ENCODE measurements around the gene PLIN3. TPM values are rescaled to one million over a fixed set of nuclear protein-coding genes. Genes with fewer than 3 reads are reported as not detected.

The PLIN3 gene
- total RNA-seq, 1 experiment from 2014 or later, result 157 TPM

- peaks cover 3% of the 10 kb centered on the region; the same call in 1 of the 2 replicates for H3K36me3 ChIP-seq (ENCODE audit: control insufficient read depth, insufficient read depth, low read length)
- peak within 1 kb of the TSS; percentile 92 for H3K27ac ChIP-seq (ENCODE audit: low read length)
- BruUV-seq (replicated peaks), result no TSS peak
- H3K4me3 ChIP-seq (ENCODE audit: low read depth in 2 of 2, low read length in 2 of 2), result peak within 1 kb of the TSS; percentile 63 to 85
- POLR2A ChIA-PET, result interaction anchor here (0.5 to 0.6 kb wide), 2 partner anchors 10 to 34 kb away, joined by 4 to 5 read pairs; no protein-coding TSS in a partner anchor
- peak; percentile 90 for ATAC-seq
- intact Hi-C loops (cut with micrococcal nuclease; ENCODE audit: unreplicated experiment) (no loop called here), in situ Hi-C loops (cut with HindIII; ENCODE audit: low pct_unique_long_range_greater_than_20kb, low sequenced_read_pairs) (no loop called here)
- TF ChIP-seq, protein P1, sequence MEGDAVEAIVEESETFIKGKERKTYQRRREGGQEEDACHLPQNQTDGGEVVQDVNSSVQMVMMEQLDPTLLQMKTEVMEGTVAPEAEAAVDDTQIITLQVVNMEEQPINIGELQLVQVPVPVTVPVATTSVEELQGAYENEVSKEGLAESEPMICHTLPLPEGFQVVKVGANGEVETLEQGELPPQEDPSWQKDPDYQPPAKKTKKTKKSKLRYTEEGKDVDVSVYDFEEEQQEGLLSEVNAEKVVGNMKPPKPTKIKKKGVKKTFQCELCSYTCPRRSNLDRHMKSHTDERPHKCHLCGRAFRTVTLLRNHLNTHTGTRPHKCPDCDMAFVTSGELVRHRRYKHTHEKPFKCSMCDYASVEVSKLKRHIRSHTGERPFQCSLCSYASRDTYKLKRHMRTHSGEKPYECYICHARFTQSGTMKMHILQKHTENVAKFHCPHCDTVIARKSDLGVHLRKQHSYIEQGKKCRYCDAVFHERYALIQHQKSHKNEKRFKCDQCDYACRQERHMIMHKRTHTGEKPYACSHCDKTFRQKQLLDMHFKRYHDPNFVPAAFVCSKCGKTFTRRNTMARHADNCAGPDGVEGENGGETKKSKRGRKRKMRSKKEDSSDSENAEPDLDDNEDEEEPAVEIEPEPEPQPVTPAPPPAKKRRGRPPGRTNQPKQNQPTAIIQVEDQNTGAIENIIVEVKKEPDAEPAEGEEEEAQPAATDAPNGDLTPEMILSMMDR (IDR thresholded peaks at IDR 0.05), result no peak
- TF ChIP-seq POLR2AphosphoS5 (IDR thresholded peaks at IDR 0.05; ENCODE audit: low read depth, low read length), result peak; percentile 36
- no peak for DNase-seq (ENCODE audit: low read depth, low spot score)
- H3K4me1 ChIP-seq (ENCODE audit: control insufficient read depth, insufficient read depth, low read length), result no peaks in the 10 kb centered on the region; the same call in none of the 2 replicates
- no peaks in the 10 kb centered on the region for H3K27me3 ChIP-seq (ENCODE audit: control insufficient read depth, insufficient read depth, low read length)
- no peaks in the 10 kb centered on the region for H3K9me3 ChIP-seq (ENCODE audit: control insufficient read depth, insufficient read depth, low read depth, low read length)
- CTCF ChIA-PET, result no interaction called here
These were observed 36.0 kb downstream of the PLIN3 start, which contains the start of gene TICAM1 for GRCh38 chr19:4831304-4831978. TICAM1 (minus strand) TSS chr19:4831712; CDS start chr19:4818377, 13,335 bp downstream.

DNA sequence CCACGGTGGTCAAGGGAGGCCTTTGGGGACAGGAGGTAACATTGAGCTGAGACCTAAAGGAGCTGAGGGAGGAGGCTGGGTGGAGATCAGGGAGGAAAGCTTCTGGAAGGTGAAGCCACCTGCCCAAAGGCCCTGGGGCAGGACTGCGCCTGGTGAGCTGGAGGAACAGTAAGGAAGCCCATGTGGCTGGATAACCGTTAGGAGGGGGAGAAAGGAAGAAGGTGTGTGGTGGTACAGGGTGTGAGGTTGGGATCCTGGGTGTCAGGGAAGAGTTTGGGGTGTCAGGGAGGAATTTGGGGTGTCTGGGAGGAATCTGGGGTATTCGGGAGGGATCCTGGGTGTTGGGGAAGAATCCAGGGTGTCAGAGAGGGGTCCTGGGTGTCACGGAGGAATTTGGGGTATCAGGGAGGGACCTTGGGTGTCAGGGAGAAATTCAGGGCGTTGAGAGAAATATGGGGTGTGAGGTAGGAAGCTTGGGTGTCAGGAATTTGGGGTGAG lies 36.6 kb downstream of the PLIN3 start:
- H3K27me3 ChIP-seq (ENCODE audit: control insufficient read depth, insufficient read depth, low read length), result no peaks in the 10 kb centered on the region
- peaks cover 3% of the 10 kb centered on the region; the same call in 1 of the 2 replicates for H3K36me3 ChIP-seq (ENCODE audit: control insufficient read depth, insufficient read depth, low read length)
- ATAC-seq, result peak; percentile 61
- TSS peak; percentile 94 for BruUV-seq (replicated peaks)
- ChIA-PET POLR2A (interaction anchor here (0.5 to 0.6 kb wide), 2 partner anchors 11 to 35 kb away, joined by 4 to 5 read pairs; no protein-coding TSS in a partner anchor), CTCF (no interaction called here)
- H3K4me3 ChIP-seq (ENCODE audit: low read depth in 2 of 2, low read length in 2 of 2), result peak overlapping the region; percentile 63 to 85
- TF ChIP-seq, protein P1 (IDR thresholded peaks at IDR 0.05), result no peak
- no peak for TF ChIP-seq SIN3A (IDR thresholded peaks at IDR 0.05; ENCODE audit: borderline replicate concordance, insufficient read depth, low read depth, low read length)
- no peak for TF ChIP-seq POLR2AphosphoS5 (IDR thresholded peaks at IDR 0.05; ENCODE audit: low read depth, low read length)
- TF ChIP-seq REST (IDR thresholded peaks at IDR 0.05; ENCODE audit: insufficient read depth in 1 of 2, low read depth in 2 of 2, low read length in 1 of 2), result no peak
- TF ChIP-seq TCF7L2 (IDR thresholded peaks at IDR 0.05; ENCODE audit: low read depth, low read length), result no peak
- H3K4me1 ChIP-seq (ENCODE audit: control insufficient read depth, insufficient read depth, low read length), result no peaks in the 10 kb centered on the region; the same call in none of the 2 replicates
- in situ Hi-C loops (cut with HindIII; ENCODE audit: low pct_unique_long_range_greater_than_20kb, low sequenced_read_pairs), result no loop called here
- intact Hi-C loops (cut with micrococcal nuclease; ENCODE audit: unreplicated experiment), result no loop called here
- peak overlapping the region; percentile 92 for H3K27ac ChIP-seq (ENCODE audit: low read length)
- H3K9me3 ChIP-seq (ENCODE audit: control insufficient read depth, insufficient read depth, low read depth, low read length), result no peaks in the 10 kb centered on the region
- DNase-seq (ENCODE audit: low read depth, low spot score), result no peak

Measured in Panc1 (cell line).